Stomach (tissue), 4 donors: ENCODE measurements around the gene WNK1.

Experiments used
- POLR2A ChIP-seq, 4 donors: fragments of 450-650 bp; IDR thresholded peaks; one replicate each; pipeline ENCODE4 v1.6.1; 2016; ENCODE audit warnings: antibody characterized with exemption in 4 of 4, control low read depth in 2 of 4, mild to moderate bottlenecking in 1 of 4, moderate library complexity in 1 of 4
- POLR2AphosphoS5 ChIP-seq, 3 donors: sonication (generic); formaldehyde crosslinking; IDR thresholded peaks; one replicate each; pipeline ENCODE4 v1.6.1; 2016; ENCODE audit warnings: antibody characterized with exemption in 3 of 3
- TF ChIP-seq, protein P1 (sequence below), 7 experiments: fragments of 450-650 bp in 4 of 7; fragments of 200-600 bp in 3 of 7; sonication (generic) in 3 of 7; IDR thresholded peaks; one replicate each; pipeline ENCODE4 v1.5.1; 2016 to 2019; ENCODE audit warnings: antibody characterized with exemption in 7 of 7, control low read depth in 2 of 7, mild to moderate bottlenecking in 1 of 7

DNA sequence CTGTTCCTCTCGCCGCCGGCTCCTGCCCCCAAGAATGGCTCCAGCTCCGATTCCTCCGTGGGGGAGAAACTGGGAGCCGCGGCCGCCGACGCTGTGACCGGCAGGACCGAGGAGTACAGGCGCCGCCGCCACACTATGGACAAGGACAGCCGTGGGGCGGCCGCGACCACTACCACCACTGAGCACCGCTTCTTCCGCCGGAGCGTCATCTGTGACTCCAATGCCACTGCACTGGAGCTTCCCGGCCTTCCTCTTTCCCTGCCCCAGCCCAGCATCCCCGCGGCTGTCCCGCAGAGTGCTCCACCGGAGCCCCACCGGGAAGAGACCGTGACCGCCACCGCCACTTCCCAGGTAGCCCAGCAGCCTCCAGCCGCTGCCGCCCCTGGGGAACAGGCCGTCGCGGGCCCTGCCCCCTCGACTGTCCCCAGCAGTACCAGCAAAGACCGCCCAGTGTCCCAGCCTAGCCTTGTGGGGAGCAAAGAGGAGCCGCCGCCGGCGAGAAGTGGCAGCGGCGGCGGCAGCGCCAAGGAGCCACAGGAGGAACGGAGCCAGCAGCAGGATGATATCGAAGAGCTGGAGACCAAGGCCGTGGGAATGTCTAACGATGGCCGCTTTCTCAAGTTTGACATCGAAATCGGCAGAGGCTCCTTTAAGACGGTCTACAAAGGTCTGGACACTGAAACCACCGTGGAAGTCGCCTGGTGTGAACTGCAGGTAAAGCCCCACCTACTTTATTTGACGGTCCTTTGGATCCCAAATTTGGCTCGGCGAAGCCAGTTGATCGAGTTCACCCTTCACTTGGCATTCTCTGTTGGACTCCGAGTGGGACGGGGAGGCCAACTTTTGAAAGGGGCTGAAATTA is 1.5 kb downstream of the WNK1 start:
- TF ChIP-seq POLR2A (IDR thresholded peaks at IDR 0.05) (no peak), POLR2AphosphoS5 (IDR thresholded peaks at IDR 0.05) (no peak)
- TF ChIP-seq, protein P1, sequence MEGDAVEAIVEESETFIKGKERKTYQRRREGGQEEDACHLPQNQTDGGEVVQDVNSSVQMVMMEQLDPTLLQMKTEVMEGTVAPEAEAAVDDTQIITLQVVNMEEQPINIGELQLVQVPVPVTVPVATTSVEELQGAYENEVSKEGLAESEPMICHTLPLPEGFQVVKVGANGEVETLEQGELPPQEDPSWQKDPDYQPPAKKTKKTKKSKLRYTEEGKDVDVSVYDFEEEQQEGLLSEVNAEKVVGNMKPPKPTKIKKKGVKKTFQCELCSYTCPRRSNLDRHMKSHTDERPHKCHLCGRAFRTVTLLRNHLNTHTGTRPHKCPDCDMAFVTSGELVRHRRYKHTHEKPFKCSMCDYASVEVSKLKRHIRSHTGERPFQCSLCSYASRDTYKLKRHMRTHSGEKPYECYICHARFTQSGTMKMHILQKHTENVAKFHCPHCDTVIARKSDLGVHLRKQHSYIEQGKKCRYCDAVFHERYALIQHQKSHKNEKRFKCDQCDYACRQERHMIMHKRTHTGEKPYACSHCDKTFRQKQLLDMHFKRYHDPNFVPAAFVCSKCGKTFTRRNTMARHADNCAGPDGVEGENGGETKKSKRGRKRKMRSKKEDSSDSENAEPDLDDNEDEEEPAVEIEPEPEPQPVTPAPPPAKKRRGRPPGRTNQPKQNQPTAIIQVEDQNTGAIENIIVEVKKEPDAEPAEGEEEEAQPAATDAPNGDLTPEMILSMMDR (IDR thresholded peaks at IDR 0.05) = peak in 1 of 7 experiments; percentile 4
